HG02759 (cell line): ENCODE results near the gene SSR3.
"Not testable (repeated sequence)": the region's sequence is repeated elsewhere in the genome, so short reads cannot be mapped to it uniquely, and the experiment has no call there.

Experiments used
- ATAC-seq: cut with Tn5 transposase; IDR thresholded peaks from one replicate; pipeline ENCODE4 v1.9.1; 2021; ENCODE audit warnings: mild to moderate bottlenecking, moderate library complexity; ENCODE audit not compliant: unreplicated experiment

The SSR3 gene

DNA sequence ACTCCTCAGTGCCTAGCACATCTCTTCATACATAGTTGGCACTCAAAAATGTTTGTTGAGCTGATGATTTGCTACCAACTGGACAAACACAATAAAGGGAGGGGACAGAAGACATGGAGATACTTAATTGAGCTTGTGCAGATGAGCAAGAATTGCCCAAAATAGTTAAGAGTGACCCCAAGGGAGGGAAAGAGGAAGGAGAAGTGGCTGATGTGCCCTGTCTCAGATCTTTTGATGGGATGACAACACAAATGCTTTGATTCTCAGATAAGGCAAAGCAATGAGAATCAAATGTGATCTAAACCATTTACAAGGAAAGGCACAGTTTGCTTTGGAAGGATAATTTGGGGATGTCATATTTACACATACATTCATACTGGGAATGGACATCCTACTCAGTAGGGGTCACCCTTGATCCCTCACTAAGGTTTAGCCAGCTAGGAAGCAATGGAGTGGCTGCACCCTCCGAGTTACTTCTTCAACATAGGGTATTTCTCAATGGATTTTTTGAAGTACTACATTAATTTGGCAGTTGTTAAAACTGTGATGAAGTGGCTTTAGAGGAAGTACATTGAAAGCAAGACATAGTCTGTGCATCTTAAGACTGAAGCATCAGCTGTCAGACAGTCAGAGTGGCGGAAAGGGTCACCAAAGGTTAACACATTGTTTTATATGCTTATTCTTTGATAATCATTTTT, 21.9 kb upstream of the SSR3 start:
- no peak for ATAC-seq

DNA sequence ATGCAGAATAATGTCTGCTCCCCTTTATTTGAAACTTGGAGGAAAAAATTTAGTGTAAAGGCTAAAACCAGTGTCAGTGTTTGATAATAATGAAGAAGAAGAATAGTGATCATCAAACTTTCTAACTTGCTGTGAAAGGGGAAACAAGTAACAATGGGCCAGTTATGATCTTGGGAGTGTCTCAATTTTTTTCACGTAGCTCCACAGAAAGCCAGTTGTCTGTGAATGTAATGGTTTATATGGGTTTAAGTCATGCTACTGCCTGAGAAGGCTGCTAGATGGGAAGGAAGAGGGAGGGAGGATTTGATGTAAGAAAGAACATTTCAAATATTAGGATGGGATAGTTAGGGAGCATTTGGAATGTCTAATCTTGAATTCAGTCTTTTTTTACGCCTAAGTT, 21.1 kb upstream of the SSR3 start:
- no peak for ATAC-seq

DNA sequence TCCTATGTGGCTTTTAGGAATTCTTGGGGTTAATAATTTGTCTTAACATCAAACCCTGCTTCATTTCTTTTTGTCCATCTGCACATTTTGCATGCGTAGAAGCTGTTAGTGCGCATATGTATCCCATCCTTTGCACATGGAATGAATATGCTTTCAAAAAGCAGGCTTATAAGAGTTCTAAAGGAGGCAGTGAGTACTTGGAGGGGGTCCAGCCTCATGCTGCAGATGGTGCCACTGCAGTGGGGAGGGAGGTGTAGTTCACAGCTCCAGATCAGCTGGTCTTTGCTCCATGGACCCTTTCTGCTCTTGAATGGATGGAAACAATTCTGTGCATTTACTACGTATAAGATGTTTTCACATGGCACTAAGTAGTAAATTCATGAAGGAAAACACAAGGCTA, 20.7 kb upstream of the SSR3 start:
- no peak for ATAC-seq

DNA sequence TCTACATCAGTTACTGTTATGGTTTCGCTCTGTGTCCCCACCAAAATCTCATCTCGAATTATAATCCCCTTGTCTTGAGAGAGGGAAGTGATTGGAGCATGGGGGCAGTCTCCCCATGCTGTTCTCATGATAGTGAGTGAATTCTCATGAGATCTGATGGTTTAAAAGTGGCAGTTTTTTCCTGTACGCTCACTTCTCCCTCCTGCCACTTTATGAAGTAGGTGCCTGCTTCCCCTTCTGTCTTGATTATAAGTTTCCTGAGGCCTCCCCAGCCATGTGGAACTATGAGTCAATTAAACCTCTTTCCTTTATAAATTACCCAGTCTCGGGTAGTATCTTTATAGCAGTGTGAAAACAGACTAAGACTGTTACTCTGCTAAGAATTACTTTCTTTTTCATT, 15.0 kb upstream of the SSR3 start:
- not testable (repeated sequence) for ATAC-seq

DNA sequence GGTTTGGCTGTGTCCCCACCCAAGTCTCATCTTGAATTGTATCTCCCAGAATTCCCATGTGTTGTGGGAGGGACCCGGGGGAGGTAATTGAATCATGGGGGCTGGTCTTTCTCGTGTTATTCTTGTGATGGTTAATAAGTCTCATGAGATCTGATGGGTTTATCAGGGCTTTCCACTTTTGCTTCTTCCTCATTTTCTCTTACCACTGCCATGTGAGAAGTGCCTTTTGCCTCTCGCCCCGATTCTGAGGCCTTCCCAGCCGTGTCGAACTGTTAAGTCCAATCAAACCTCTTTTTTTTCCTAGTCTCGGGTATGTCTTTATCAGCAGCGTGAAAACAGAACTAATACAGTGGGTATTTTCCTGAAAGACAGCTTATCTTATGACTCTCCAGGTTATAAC, 14.1 kb upstream of the SSR3 start:
- not testable (repeated sequence) for ATAC-seq

DNA sequence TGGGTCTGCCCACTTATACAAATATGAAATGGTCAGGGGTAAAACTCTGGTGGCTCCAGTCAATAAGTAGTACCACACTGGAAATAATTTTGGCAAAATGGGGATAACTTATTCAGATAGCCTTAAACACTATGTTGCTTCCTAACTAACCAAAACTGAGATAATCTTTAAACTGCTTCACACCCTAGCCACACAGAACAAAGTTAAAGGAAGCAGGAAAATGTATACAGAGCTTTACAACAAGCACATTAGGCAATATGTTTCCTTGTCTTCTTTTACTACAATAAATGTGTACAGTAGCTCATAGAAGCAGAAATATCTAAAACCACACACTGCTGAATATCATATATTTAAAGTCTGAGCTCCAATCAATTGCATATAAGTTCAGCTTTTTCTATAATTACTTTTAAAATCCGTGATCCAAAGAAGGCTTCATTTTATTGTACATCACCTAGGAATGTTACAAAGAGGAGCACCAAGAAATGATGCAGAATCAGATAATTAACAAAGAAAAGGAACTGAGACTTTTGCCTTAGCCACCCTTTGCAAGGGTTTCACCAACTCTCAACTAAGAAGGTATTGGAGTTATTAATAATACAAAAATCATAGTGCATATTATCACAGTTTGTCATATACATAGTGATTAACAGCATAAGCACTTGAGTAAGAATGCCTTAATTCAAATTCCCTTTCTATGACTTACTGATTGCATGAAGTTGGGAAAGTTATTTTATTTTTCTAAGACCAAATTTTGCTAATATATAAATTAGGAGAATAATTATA, 9.2 kb upstream of the SSR3 start:
- no peak for ATAC-seq

DNA sequence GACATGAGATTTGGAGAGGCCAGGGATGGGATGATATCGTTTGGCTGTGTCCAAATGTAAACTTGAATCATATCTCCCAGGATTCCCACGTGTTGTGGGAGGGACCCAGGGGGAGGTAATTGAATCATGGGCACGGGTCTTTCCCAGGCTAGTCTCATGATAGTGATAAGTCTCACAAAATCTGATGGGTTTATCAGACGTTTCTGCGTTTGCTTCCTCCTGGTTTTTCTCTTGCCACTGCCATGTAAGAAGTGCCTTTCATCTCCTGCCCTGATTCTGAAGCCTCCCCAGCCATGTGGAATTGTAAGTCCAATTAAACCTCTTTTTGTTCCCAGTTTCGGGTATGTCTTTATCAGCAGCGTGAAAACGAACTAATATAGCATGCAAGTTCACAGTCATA, 7.6 kb upstream of the SSR3 start:
- ATAC-seq = not testable (repeated sequence)

DNA sequence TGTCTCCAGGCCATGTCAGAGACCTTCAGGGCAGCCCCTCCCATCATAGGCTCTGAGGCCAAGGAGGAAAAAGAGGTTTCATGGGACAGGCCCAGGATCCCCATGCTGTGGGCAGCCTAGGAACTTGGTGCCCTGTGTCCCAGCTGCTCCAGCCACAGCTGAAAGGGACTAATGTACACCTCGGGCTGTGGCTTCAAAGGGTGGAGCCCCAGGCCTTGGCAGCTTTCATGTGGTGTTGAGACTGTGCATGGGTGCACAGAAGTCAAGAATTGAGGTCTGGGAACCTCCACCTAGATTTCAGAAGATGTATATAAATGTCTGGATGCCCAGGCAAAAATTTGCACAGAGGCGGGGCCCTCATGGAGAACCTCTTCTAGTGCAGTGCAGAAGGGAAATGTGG, 6.6 kb upstream of the SSR3 start:
- ATAC-seq = no peak

DNA sequence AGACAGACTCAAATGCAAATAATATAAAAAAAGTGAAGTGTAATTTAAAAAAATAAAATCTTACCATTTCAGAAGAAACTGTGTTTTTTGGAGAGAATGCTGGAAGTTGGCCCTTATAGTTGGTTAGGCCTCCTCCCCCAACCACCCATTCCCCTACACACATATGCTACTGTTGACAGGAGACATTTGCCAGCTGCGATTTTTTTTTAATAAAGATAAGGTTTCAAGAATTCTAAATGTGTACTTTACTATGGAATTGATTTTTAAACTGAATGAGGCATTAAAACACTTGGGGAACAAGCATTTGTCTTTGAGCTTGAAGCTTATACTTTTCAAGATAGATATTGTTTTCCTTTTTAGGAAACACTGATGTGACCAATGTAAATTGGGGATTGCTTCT, 4.4 kb upstream of the SSR3 start:
- ATAC-seq = no peak

DNA sequence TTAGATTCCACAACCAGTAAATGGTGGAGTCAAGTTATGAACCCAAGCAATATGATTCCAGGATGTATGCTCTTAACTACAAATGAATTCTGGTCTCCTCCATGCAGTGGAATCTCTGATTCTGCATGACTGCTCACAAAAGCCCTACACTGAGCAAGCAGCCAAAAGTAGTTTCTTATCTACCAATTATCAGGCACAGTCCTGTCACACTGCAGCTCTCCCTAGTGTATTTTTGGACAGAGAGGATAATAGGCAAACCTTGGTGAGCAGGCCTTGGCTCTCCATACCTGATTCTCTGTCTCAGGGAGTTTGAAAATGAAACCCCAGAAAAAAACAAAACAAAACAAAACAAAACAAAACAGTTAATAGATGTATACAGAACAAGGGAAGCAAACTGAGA, 3.5 kb upstream of the SSR3 start:
- ATAC-seq = no peak

DNA sequence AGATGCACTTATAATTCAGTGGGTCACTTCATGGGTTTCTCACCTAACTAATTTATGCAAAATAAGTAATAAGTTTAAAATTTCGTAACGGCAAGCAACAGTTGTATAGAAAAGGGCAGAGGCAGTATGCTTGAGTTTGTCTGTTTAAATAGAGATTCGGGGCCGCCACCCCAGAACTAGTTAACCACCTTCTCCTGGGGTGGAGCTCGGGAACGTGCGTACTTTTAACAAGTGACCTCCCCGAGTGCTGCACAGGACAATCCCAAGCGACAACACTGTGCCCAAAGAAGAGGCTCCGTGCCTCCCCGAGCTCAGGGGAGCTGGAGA, 439 bp downstream of the SSR3 start:
- no peak for ATAC-seq

DNA sequence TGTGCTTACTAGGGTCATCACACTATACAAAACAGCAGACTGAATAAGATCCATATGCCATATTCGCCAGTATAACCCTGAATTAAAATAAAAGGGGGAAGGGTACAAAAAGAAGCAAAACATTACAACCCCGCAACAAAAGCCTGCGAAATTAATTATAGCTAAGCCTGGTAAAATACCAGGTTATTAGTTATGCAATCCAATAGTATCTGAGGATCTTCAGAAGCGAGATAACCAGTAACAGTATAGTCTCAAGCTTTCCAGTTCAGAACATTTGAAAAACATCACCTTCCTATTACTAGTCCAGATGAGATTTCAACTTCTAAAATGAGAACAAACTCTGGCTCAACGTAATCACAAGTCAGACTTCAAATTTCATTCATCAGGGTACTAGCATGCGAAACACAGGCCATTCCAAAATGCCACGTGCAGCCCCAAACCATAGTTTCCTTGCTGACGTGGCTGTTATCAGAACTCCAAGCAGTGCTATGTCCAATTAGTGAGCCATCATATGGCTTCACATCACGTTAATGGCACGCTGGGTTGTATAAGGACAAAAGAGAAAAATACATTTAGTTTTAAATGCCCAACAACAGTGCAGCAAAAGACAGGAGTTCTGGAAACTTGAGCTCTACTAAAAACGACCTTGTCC, 1.1 kb downstream of the SSR3 start:
- ATAC-seq = no peak

DNA sequence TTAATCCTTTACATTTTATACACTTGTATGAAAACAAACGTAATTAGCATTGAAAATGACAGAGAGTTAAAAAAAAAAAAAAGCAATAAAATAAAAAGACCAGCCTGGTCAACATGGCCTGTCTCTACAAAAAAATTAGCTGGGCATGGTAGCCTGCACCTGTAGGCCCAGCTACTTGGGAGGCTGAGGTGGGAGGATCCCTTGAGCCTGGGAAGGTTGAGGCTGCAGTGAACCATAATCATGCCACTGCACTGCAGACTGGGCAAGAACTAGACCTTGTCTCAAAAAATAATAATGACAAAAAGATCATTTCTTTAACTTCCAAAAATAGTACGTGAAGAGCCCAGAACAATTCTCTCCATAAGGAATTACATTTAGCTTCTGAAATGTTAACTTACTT, 1.9 kb downstream of the SSR3 start:
- ATAC-seq = no peak

DNA sequence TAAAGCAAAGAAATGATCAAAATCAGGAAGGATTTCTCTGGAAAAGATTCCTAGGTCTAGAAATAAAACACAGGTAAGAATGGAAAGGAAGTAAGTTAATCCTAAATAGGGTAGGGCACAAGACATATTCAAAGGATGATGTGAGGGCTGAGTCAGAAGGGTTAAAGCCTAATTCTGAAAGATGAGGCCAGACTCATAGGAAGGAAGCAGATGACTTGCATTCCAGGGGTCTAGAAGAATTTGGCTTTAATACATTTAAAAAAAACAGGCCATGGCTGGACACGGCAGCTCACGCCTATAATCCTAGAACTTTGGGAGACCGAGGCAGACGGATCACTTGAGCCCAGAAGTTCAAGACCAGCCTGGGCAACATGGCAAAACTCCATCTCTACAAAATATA, 3.2 kb downstream of the SSR3 start:
- no peak for ATAC-seq

DNA sequence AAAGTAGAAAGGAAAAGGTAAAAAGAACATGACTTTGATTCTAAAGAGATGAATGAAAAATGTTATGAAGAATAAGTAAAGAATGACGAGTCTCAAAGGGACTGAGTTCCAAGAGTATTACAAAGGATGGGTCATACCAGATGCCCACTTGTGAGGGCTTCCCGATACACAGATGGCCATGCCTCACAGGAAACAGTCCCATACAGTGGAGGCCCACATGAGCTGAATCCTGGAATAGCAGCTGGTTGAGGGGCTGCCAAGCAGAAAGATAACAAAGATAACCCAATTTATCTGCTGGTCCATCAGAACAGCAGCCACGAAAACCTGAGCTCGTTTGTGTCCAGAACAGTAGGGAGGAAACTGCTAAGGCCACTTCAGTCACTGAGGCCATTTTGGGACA, 3.7 kb downstream of the SSR3 start:
- ATAC-seq = no peak

DNA sequence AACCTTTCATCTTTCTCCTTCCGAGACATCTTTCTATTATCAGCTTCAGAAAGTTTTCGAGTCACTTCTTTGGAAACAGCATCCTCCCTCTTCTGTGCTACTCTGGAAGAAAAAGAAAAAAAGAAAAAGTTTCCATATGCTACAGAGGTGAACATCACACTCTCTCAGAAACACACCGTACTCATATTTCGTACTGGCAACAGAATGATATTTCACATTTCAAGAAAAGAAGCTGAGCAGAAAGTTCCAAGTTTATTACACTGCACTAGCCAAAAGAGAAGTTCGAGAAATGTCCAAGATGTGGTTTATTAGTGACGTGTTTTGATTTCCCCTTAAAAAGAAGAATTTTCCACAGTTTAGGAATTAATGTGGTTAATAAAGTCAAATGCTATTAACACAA, 6.0 kb downstream of the SSR3 start:
- no peak for ATAC-seq

DNA sequence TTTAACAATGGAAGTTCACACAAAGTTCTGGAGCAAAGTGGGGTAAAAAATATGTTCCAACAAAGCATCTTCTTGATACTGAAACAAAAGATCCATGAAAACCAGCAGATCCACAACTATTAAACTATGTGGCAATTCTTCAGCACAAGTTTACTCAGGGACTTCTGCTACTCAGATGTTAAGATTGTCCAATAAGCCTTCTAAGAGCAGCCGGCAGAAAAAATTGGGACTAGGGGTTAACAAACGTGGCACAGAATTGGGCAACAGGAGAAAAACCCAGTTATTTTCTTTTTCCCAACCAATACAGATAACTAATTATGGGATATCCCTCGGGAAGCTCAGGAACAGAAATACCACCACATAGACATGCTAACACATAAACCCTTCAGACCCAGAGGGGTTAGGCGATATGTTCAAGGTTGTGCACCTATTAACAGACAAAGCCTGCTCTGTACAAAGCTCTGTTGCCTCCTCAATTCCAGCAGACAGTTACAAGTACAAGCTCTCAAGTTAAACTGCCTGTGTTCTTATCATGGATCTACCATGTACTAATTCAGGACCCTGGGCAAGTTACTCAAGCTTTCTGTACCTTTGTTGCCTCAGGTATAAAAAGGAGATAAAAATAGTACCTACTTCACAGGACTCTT, 6.8 kb downstream of the SSR3 start:
- ATAC-seq = no peak

DNA sequence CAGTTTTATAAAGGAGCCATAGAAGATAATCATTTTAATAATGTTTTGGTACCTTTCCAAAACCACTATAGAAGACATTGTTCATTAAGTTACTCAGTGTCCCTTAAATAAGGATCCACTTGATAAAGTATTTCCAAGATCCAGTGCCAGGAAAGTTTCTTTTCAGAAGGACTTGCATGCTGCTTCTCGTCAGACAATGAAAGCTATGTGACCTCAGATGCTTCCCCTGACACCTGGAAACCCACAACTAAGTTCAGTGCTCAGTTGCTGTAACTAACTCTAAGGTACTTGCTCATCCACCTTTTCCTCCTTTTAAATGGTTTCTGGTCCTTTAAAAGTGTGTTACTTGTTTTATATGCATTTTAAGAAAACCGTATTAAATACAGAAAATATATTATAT, 7.3 kb downstream of the SSR3 start:
- ATAC-seq = no peak

DNA sequence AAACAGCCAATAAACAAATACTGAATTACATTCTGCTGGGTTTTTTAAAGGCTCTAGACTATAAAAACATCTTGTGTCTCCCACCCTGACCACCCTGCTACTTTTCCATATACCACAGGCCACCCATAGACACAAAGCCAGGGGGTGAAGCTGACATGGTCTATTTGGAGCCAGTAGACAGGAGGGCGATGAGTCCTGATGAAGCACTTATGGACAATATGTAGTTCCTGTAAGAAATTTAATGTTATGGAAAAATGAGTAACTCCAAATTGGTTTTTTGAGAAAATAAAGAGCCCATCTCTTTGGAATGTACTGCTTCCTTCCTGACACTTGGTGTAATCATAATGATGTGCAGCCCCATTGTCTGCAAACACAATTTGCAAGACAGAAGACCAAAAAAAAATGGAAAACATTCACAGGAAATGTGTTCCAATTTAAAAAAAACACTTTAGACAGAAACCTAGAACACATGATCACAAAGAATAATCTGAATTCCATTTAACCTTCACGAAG, 11.8 kb downstream of the SSR3 start:
- ATAC-seq = no peak

DNA sequence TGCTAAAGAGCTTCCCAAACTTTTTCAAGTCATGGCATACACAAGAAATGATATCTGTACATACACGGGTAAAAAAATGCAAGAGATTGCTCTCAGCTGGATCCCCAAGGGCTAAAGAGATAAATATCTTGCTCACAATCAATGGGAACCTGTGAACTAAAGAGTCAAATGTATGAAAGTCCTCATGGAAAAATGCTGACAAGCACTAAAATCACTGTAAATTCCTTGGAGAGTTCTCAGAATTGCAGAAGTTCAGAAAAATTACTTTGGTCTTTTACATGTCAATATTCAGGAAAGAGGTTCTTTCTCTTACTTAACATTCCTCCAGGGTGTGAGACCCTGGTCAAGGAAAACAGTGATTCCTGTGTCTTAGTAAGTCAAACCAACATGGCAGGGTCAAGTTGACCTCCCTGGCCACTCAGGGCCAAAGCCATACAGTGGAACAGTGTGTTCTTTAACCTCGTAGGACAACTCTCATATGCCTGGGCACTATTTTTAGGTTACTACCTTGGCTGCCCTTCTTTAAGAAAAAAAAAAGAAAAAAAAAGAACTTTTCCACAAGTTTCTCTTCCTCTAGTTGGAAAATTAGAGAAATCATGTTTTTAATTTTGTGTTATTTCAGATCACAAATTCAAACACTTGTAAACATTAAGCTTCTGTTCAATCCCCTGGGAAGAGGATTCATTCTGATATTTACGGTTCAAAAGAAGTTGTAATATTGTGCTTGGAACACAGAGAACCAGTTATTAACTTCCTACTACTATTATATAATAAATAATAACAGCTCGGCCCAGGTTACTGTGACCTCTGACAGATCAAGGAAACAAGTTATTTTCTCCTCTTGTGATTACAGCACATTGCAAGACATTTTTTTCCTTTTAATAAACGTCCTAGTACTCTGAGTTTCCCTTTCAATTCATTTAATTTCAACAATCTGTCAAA, 12.5 kb downstream of the SSR3 start:
- ATAC-seq = no peak

DNA sequence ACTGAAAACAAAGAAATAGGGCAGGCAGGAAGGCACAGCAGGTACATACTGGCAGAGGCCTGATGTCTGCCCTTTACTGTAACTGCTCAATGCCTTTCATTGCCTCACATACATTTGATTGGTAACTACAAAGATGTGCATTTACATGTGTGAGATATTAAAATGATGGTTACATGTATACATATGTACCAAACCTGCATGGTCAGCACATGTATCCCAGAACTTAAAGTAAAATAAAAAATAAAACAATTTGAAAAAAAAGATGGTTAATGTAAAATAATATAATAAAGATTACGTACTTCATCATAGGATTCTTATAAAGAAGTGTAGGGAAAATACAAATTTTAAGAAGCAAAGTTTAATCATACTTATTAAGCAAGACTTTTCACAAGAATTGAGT, 15.1 kb downstream of the SSR3 start:
- ATAC-seq = no peak
